IMR-90 (cell line): ENCODE results near the gene BMPER. TPM values are rescaled to one million over a fixed set of nuclear protein-coding genes. Genes with fewer than 3 reads are reported as not detected.
A peak's percentile ranks its signal among the peaks of the same experiment; 100 is the strongest.

Source experiments
- ATAC-seq: fragments of 200-7000 bp; cut with Tn5 transposase; 2 replicates; pipeline ENCODE4 v1.9.1; 2020; ENCODE audit warnings: low read depth, mild to moderate bottlenecking, moderate library complexity
- BruUV-seq: library from RNA; stranded (reverse); fragments of 400-500 nt; replicated peaks from 2 replicates; lab custom pipeline; 2021; lab: Mats Ljungman, UMichigan
- CTCF ChIA-PET: fragments of 300-600 bp; formaldehyde crosslinking; extraction: SDS; loops from one replicate; lab custom pipeline; 2021; ENCODE audit warnings: antibody characterized with exemption; lab: Yijun Ruan, JAX
- POLR2A ChIA-PET: fragments of 300-600 bp; sonication (Branson Sonifier 250); formaldehyde crosslinking; loops from one replicate; lab custom pipeline; 2022; ENCODE audit warnings: antibody characterized with exemption; ENCODE audit not compliant: unreplicated experiment; lab: Charles Lee
- DNase-seq: peaks from one replicate; pipeline ENCODE4 v3.0.0; 2013
- H2AFZ ChIP-seq: replicated peaks from 2 replicates; pipeline ENCODE3; 2013; ENCODE audit warnings: low read length, mild to moderate bottlenecking; ENCODE audit not compliant: poor library complexity
- H2AK5ac ChIP-seq: 2 replicates; pipeline ENCODE4 v1.6.1; 2013; ENCODE audit warnings: low read depth, low read length, inconsistent platforms
- H2AK9ac ChIP-seq: replicated peaks from 2 replicates; pipeline ENCODE3; 2013; ENCODE audit warnings: mild to moderate bottlenecking, low read depth, low read length, moderate library complexity; ENCODE audit not compliant: poor library complexity
- H2BK120ac ChIP-seq: 2 replicates; pipeline ENCODE4 v1.6.1; 2013; ENCODE audit warnings: low read depth, low read length, inconsistent platforms
- H2BK15ac ChIP-seq: 3 replicates; pipeline ENCODE4 v1.6.1; 2013; ENCODE audit warnings: low read depth, low read length, inconsistent platforms
- H2BK20ac ChIP-seq: 2 replicates; pipeline ENCODE4 v1.6.1; 2013; ENCODE audit warnings: low read depth, mild to moderate bottlenecking, inconsistent platforms, low read length, moderate library complexity
- H2BK5ac ChIP-seq: 2 replicates; pipeline ENCODE4 v1.6.1; 2013; ENCODE audit warnings: mild to moderate bottlenecking, low read depth, low read length, inconsistent platforms; ENCODE audit not compliant: poor library complexity, severe bottlenecking
- H3K14ac ChIP-seq: replicated peaks from 2 replicates; pipeline ENCODE4 v1.6.1; 2013; ENCODE audit warnings: low read depth, low read length, inconsistent platforms
- H3K18ac ChIP-seq: 2 replicates; pipeline ENCODE4 v1.6.1; 2013; ENCODE audit warnings: low read depth, low read length, control low read depth
- H3K23ac ChIP-seq: 2 replicates; pipeline ENCODE4 v1.6.1; 2013; ENCODE audit warnings: low read depth, low read length, inconsistent platforms
- H3K27ac ChIP-seq: 2 replicates; pipeline ENCODE4 v1.5.1; 2013; ENCODE audit warnings: mild to moderate bottlenecking, control low read depth, low read length; ENCODE audit not compliant: insufficient read depth
- H3K27me3 ChIP-seq: 2 replicates; pipeline ENCODE4 v1.6.1; 2013; ENCODE audit warnings: low read length; ENCODE audit not compliant: control insufficient read depth, insufficient read depth
- H3K36me3 ChIP-seq: 2 replicates; pipeline ENCODE4 v1.6.1; 2013; ENCODE audit warnings: low read length, mixed read lengths; ENCODE audit not compliant: control insufficient read depth, insufficient read depth
- H3K4ac ChIP-seq: 2 replicates; pipeline ENCODE4 v1.6.1; 2013; ENCODE audit warnings: low read depth, low read length, inconsistent platforms
- H3K4me1 ChIP-seq: 2 replicates; pipeline ENCODE4 v1.6.1; 2013; ENCODE audit warnings: low read length, mixed read lengths; ENCODE audit not compliant: control insufficient read depth, insufficient read depth
- H3K4me2 ChIP-seq: 2 replicates; pipeline ENCODE4 v1.6.1; 2013; ENCODE audit warnings: low read depth, mild to moderate bottlenecking, control low read depth, low read length, moderate library complexity
- H3K4me3 ChIP-seq: 2 replicates; pipeline ENCODE4 v1.5.1; 2013; ENCODE audit warnings: low read depth, mild to moderate bottlenecking, control low read depth, low read length, moderate library complexity; ENCODE audit not compliant: insufficient read depth
- H3K56ac ChIP-seq: 2 replicates; pipeline ENCODE4 v1.6.1; 2013; ENCODE audit warnings: low read length, inconsistent platforms; ENCODE audit not compliant: insufficient read depth; ENCODE audit errors: extremely low read depth
- H3K79me1 ChIP-seq, 2 experiments: 2 replicates each; pipeline ENCODE4 v1.6.1; 2013; ENCODE audit warnings: low read length in 2 of 2, inconsistent platforms in 1 of 2, low read depth in 1 of 2
- H3K9ac ChIP-seq: 2 replicates; pipeline ENCODE4 v1.6.1; 2013; ENCODE audit warnings: low read depth, low read length, control low read depth
- H3K9me1 ChIP-seq: 2 replicates; pipeline ENCODE4 v1.6.1; 2013; ENCODE audit warnings: low read length, inconsistent platforms; ENCODE audit not compliant: insufficient read depth
- H3K9me3 ChIP-seq: 2 replicates; pipeline ENCODE4 v1.6.1; 2013; ENCODE audit warnings: low read length; ENCODE audit not compliant: control insufficient read depth, insufficient read depth
- H4K20me1 ChIP-seq: 2 replicates; pipeline ENCODE4 v1.6.1; 2013; ENCODE audit warnings: low read length, inconsistent platforms; ENCODE audit not compliant: insufficient read depth
- H4K5ac ChIP-seq: 2 replicates; pipeline ENCODE4 v1.6.1; 2013; ENCODE audit warnings: mild to moderate bottlenecking, low read depth, low read length, control low read depth
- H4K8ac ChIP-seq, 2 experiments: 2 replicates each; pipeline ENCODE4 v1.6.1; 2013; ENCODE audit warnings: low read depth in 2 of 2, low read length in 2 of 2, control low read depth in 1 of 2, inconsistent platforms in 1 of 2
- H4K91ac ChIP-seq: 2 replicates; pipeline ENCODE4 v1.6.1; 2013; ENCODE audit warnings: low read depth, low read length, inconsistent platforms; ENCODE audit not compliant: insufficient read depth
- BHLHE40 ChIP-seq: fragments of 150-350 bp; IDR thresholded peaks from 2 replicates; pipeline ENCODE4 v1.6.1; 2016; ENCODE audit warnings: mild to moderate bottlenecking, low read depth, low read length
- CEBPB ChIP-seq: IDR thresholded peaks from 2 replicates; pipeline ENCODE4 v1.6.1; 2012; ENCODE audit warnings: low read depth, low read length, improper control_type of control experiment
- CHD1 ChIP-seq: IDR thresholded peaks from 2 replicates; pipeline ENCODE4 v1.6.1; 2012; ENCODE audit warnings: low read depth, low read length, improper control_type of control experiment
- CTCF ChIP-seq: conservative IDR thresholded peaks from 2 replicates; pipeline ENCODE4 v1.5.1; 2012; ENCODE audit warnings: mild to moderate bottlenecking, low read depth, low read length, improper control_type of control experiment
- ELK1 ChIP-seq: fragments of 150-350 bp; IDR thresholded peaks from 2 replicates; pipeline ENCODE4 v1.6.1; 2016; ENCODE audit warnings: low read depth, mild to moderate bottlenecking, low read length, moderate library complexity, borderline replicate concordance
- MAFK ChIP-seq: IDR thresholded peaks from 2 replicates; pipeline ENCODE4 v1.6.1; 2012; ENCODE audit warnings: low read depth, low read length, improper control_type of control experiment
- MAZ ChIP-seq: IDR thresholded peaks from 2 replicates; pipeline ENCODE4 v1.6.1; 2012; ENCODE audit warnings: low read depth, mild to moderate bottlenecking, low read length, improper control_type of control experiment, moderate library complexity, borderline replicate concordance
- MXI1 ChIP-seq: IDR thresholded peaks from 2 replicates; pipeline ENCODE4 v1.6.1; 2012; ENCODE audit warnings: low read depth, mild to moderate bottlenecking, low read length, moderate library complexity, borderline replicate concordance
- NFE2L2 ChIP-seq: fragments of 150-350 bp; IDR thresholded peaks from 2 replicates; pipeline ENCODE4 v1.6.1; 2016; ENCODE audit warnings: low read depth, mild to moderate bottlenecking, low read length
- RAD21 ChIP-seq: IDR thresholded peaks from 2 replicates; pipeline ENCODE4 v1.6.1; 2012; ENCODE audit warnings: low read length, improper control_type of control experiment
- RCOR1 ChIP-seq: IDR thresholded peaks from 2 replicates; pipeline ENCODE4 v1.6.1; 2012; ENCODE audit warnings: mild to moderate bottlenecking, low read length, improper control_type of control experiment; ENCODE audit not compliant: insufficient replicate concordance
- RFX5 ChIP-seq: IDR thresholded peaks from 2 replicates; pipeline ENCODE4 v1.8.0; 2012; ENCODE audit warnings: low read depth, mild to moderate bottlenecking, low read length, moderate library complexity
- SMC3 ChIP-seq: fragments of 150-350 bp; IDR thresholded peaks from 2 replicates; pipeline ENCODE4 v1.6.1; 2016; ENCODE audit warnings: low read depth, mild to moderate bottlenecking, antibody characterized with exemption, low read length, moderate library complexity
- USF2 ChIP-seq: fragments of 150-350 bp; IDR thresholded peaks from 2 replicates; pipeline ENCODE4 v1.6.1; 2017; ENCODE audit warnings: mild to moderate bottlenecking, antibody characterized with exemption, low read length, low read depth
- WGBS, 2 experiments: methylation state at CpG; one replicate each; pipeline versions ENCODE4 v1.1.5 to v1.1.7; 2013; ENCODE audit warnings: missing lambda C conversion rate in 2 of 2; ENCODE audit not compliant: insufficient read length in 1 of 2; ENCODE audit errors: extremely low coverage in 2 of 2; 5-methylcytosine and 5-hydroxymethylcytosine counted together
- dilution Hi-C: fragments of 300-500 bp; cut with HindIII; formaldehyde crosslinking; loops from one replicate; pipeline ENCODE4 v1.14.3; 2018; ENCODE audit warnings: low sequenced_read_pairs; ENCODE audit not compliant: unreplicated experiment
- in situ Hi-C: fragments of 300-500 bp; cut with MboI; formaldehyde crosslinking; loops from 3 replicates; pipeline ENCODE4 v1.14.3; 2019; ENCODE audit warnings: low sequenced_read_pairs, inconsistent platforms, mixed read lengths
- intact Hi-C: fragments of 100-400 bp; cut with micrococcal nuclease; formaldehyde crosslinking; loops from 2 replicates; pipeline ENCODE4 v1.10.0; 2022
- polyA plus RNA-seq, 3 experiments: library from polyadenylated mRNA; depleted of rRNA; stranded (reverse); fragments of >200 nt; gene quantifications; 2 replicates each; pipeline ENCODE4 v1.2.3, GENCODE V29; 2012; ENCODE audit warnings: low replicate concordance in 1 of 3
- total RNA-seq: library from RNA; depleted of rRNA; stranded (reverse); fragments of >200 nt; gene quantifications from 2 replicates; pipeline ENCODE4 v1.2.3, GENCODE V29; 2012

The BMPER gene
- total and polyA plus RNA-seq, 2 of the 4 experiments (the other 2 are of a cell fraction) = 6.2 to 7.9 TPM

- CTCF ChIA-PET = interaction anchor here (4.8 kb wide), 1 partner anchor 105 kb away, joined by 30 read pairs; no protein-coding TSS in a partner anchor
- dilution Hi-C loops = no loop called here
Observed at GRCh38 chr7:34086981-34087380, 181.6 kb downstream of the BMPER start.

More at GRCh38 chr7:34086981-34087380, 181.6 kb downstream of the BMPER start:
- Histone ChIP-seq H3K27me3 (no peaks in the 10 kb centered on the region), H3K79me1 (no peaks in the 10 kb centered on the region), H3K4me2 (no peak overlapping the region), H2BK120ac (peak overlapping the region; percentile 9; the same call in 1 of the 2 replicates), H3K4ac (no peak overlapping the region; the same call in 1 of the 2 replicates), H3K36me3 (peaks cover 2% of the 10 kb centered on the region), H4K91ac (no peak overlapping the region), H2BK15ac (no peak overlapping the region), H2AFZ (no peak overlapping the region), H3K23ac (no peak overlapping the region), H4K5ac (no peak overlapping the region; the same call in 1 of the 2 replicates), H2BK20ac (0 out of 2 replicates have a peak overlapping the region, but pooled peaks have one; percentile 24), H3K4me3 (no peak overlapping the region), H3K14ac (no peak overlapping the region), H2AK5ac (no peak overlapping the region), H3K27ac (no peak overlapping the region), H4K8ac (no peak overlapping the region), H4K20me1 (no peaks in the 10 kb centered on the region), H3K56ac (no peak overlapping the region), H2BK5ac (no peak overlapping the region), H3K9me1 (no peaks in the 10 kb centered on the region), H3K9me3 (no peaks in the 10 kb centered on the region), H3K9ac (no peak overlapping the region), H2AK9ac (no peak overlapping the region), H3K4me1 (no peaks in the 10 kb centered on the region; the same call in 1 of the 2 replicates), H3K18ac (no peak overlapping the region; the same call in 1 of the 2 replicates)
- intact Hi-C loops = loop anchor here (5.0 to 10.0 kb wide), 2 partner anchors 842 to 900 kb away; no protein-coding TSS in a partner anchor
- BruUV-seq = no TSS peak
- in situ Hi-C loops = no loop called here
- ATAC-seq (no peak), DNase-seq (no peak)
- POLR2A ChIA-PET = no interaction called here
- TF ChIP-seq CTCF (no peak), RCOR1 (no peak), CEBPB (no peak), USF2 (no peak), MAZ (no peak), NFE2L2 (no peak), SMC3 (no peak), MXI1 (no peak), CHD1 (no peak), ELK1 (no peak), RFX5 (no peak), MAFK (no peak), BHLHE40 (no peak), RAD21 (no peak)
- no CpG with 5 or more reads among the region's 5 CpGs for WGBS, 2 experiments
